ENCODE measurements around the gene PTPRK.
"Not testable (repeated sequence)": the region's sequence is repeated elsewhere in the genome, so short reads cannot be mapped to it uniquely, and the experiment has no call there.

PTPRK gene

DNA sequence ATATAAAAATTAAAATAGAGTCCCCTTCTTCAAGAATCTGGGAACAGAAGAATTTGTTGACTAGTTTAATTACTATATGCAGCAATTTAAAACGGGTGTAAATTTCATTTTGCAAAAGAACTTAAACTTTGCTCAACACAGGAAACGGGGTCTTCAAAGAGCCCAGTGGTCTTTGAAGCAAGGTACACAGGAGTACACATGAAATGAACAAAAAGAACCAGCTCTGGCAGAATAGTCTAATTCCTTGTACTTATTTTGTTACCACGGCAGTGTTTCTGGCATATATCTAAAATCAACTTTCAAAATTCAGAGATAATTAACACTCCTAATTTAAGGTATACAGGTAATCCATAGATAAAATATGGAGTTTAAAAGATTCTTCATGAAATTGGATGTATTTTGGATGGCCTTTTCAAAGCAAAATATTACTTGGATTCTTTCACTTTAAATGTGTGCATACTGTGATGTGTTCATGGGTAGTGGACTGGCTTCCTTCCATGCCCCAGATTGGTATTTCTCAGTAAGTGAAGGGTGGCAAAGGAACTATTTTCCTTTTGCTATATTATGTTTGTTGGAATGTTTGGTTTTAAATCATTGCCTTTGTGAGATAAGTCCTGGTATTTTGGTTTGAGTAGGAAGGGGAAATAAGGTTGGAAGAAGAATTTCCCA lies 522.8 kb downstream of the PTPRK start:
- TF ChIP-seq, protein P1, sequence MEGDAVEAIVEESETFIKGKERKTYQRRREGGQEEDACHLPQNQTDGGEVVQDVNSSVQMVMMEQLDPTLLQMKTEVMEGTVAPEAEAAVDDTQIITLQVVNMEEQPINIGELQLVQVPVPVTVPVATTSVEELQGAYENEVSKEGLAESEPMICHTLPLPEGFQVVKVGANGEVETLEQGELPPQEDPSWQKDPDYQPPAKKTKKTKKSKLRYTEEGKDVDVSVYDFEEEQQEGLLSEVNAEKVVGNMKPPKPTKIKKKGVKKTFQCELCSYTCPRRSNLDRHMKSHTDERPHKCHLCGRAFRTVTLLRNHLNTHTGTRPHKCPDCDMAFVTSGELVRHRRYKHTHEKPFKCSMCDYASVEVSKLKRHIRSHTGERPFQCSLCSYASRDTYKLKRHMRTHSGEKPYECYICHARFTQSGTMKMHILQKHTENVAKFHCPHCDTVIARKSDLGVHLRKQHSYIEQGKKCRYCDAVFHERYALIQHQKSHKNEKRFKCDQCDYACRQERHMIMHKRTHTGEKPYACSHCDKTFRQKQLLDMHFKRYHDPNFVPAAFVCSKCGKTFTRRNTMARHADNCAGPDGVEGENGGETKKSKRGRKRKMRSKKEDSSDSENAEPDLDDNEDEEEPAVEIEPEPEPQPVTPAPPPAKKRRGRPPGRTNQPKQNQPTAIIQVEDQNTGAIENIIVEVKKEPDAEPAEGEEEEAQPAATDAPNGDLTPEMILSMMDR (conservative IDR thresholded peaks at IDR 0.05; ENCODE audit: low read length), result no peak
- no peak overlapping the region for H3K4me3 ChIP-seq (ENCODE audit: low read length)
- DNase-seq (ENCODE audit: low read depth), result no peak

- no peak overlapping the region for H3K4me3 ChIP-seq (ENCODE audit: low read length)
- no peak for DNase-seq (ENCODE audit: low read depth)
- TF ChIP-seq, protein P1 (conservative IDR thresholded peaks at IDR 0.05; ENCODE audit: low read length), result no peak
Measured at GRCh38 chr6:127996925-127997324, 523.5 kb downstream of the PTPRK start.

DNA sequence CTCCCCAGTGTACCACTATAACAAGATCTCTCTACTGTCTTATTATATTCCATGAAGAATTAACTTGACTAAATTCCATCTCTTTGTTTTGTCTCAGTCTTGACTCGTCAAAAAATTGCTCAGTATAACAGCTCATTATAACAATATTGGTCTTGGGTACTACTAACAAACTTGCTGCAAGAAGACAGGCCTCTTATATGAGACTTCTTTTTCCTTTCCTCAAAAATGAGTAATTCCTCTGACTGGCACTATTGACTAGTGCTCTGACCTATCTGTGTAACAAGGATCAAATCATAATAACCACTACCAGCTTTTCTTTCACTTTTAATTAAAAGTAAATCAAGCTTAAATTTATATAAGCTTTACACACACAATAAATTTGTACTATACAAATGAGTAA lies 528.3 kb downstream of the PTPRK start:
- H3K4me3 ChIP-seq (ENCODE audit: low read length), result no peak overlapping the region
- TF ChIP-seq, protein P1 (conservative IDR thresholded peaks at IDR 0.05; ENCODE audit: low read length), result no peak
- DNase-seq (ENCODE audit: low read depth), result no peak

DNA sequence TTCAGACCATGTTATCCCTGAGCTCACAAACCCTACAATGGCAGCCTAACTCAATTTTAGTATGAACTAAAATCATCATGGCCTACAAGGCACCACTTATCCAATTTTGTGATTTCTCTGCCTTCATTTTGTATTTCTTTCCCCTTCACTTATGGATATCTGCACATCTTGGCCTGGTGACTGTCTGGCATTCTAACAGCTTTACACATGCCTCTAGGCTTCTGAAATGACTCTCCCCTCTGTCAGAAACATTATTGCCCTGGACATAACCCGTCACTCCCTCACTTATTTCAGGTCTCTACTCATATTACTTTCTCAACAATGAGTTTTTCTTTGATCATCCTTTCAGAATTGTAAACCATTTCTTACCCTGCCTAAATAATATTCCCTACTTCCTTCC lies 530.3 kb downstream of the PTPRK start:
- TF ChIP-seq, protein P1 (conservative IDR thresholded peaks at IDR 0.05; ENCODE audit: low read length), result no peak
- DNase-seq (ENCODE audit: low read depth), result no peak
- no peak overlapping the region for H3K4me3 ChIP-seq (ENCODE audit: low read length)

GRCh38 chr6:127980996-127981395 lies 539.4 kb downstream of the PTPRK start:
- TF ChIP-seq, protein P1 (conservative IDR thresholded peaks at IDR 0.05; ENCODE audit: low read length), result no peak
- DNase-seq (ENCODE audit: low read depth), result no peak
- no peak overlapping the region for H3K4me3 ChIP-seq (ENCODE audit: low read length)

DNA sequence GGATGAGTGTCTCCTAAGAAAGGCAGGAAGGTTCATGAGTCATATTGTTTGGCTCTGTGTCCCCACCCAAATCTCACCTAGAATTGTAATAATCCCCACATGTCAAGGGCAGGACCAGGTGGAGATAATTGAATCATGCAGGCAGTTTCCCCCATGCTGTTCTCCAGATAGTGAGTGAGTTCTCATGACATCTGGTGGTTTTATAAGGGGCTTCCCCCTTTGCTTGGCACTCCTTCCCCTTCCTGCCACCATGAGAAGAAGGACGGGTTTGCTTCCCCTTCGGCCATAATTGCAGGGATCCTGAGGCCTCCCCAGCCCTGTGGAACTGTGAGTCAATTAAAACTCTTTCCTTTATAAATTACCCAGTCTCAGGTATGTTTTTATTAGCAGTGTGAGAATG lies 542.2 kb downstream of the PTPRK start:
- not testable (repeated sequence) for H3K4me3 ChIP-seq (ENCODE audit: low read length); DNase-seq (ENCODE audit: low read depth)

DNA sequence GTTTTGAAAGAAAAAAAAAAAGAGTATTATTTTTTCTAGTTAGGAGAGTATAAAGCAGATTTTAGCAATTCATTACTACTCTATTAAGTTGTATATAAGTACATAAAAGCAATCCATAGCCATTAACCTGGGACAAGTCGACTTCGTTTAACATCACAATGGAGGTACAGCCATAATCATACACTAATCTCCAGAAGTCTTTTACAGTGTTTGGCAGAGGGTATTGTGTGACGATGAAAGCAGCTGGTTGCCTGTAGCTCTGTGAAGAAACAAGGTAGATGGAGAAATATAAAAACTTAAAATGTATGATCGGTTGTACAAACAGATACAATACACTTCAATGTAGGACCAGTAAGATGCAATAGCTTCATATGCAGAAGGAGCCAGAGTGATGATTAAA lies 543.6 kb downstream of the PTPRK start:
- TF ChIP-seq, protein P1 (conservative IDR thresholded peaks at IDR 0.05; ENCODE audit: low read length), result no peak
- H3K4me3 ChIP-seq (ENCODE audit: low read length), result no peak overlapping the region
- no peak for DNase-seq (ENCODE audit: low read depth)

GRCh38 chr6:127976111-127976510 lies 544.3 kb downstream of the PTPRK start:
- TF ChIP-seq, protein P1 (conservative IDR thresholded peaks at IDR 0.05; ENCODE audit: low read length), result no peak
- no peak for DNase-seq (ENCODE audit: low read depth)
- no peak overlapping the region for H3K4me3 ChIP-seq (ENCODE audit: low read length)

Measured in AG10803 (cell line).